ENCODE results near the gene APOO.

Gene APOO

GRCh38 chrX:23857363-23857762 lies 50.4 kb downstream of the APOO start:
- DNase-seq: no peak

DNA sequence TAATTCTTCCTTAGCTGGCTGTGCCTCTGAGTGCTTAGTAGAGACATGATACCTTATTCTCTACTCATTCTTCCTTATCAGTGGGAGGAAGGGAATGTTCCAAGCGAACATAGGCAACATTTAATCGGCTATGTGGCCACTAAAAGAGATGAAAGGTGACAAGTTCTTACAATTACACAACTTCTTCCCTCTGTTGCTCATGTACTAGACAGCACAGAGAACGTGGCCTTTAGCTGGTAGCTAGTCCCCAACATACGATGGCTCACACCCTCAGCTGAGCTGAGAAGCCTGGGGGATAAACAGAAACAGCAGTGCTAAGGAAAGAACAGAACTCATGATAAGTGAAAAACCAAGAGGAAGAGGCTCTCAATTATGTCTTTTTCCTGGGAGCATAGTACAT lies 52.2 kb downstream of the APOO start:
- no peak for DNase-seq

GRCh38 chrX:23854945-23855344 lies 52.8 kb downstream of the APOO start:
- DNase-seq: no peak

DNA sequence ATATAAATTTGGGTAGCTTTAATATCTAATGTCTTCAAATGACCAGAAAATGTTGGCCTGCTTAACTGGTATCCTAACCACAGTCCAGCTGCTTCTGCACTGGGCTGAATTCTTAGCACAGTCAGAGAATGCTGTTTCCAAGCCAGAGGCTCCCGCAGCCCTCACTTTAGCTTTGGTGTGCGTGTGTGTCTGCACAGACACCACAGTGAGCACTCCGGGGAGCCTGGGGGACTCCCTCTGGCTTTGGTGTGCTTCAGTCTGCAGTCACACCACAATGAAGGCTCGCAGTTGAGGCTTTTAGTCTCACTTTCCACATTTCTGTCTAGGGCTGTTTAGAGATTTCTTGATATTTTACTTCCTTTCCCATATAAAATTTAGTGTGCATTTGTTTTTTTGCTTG lies 53.6 kb downstream of the APOO start:
- DNase-seq: no peak

DNA sequence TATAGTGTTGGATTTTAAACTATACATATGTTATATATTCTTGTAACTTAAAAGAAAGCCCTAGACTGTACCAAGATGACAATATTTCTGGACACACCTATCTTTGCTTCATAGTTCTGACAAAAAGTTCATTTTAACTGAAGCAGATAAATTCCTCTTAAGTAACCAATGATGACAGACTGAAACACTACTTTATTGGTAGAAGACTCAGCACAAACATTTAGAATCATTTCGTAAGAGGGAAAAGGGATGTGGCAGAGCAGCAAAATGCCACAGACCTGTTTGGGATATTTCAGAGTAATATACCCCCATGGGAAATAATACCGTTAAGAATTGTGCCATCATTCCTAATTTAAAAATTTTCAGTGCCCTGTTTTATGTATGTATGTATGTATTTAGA lies 56.2 kb downstream of the APOO start:
- no peak for DNase-seq

- no peak for DNase-seq
Observed at GRCh38 chrX:23849241-23849640, 58.5 kb downstream of the APOO start.

DNA sequence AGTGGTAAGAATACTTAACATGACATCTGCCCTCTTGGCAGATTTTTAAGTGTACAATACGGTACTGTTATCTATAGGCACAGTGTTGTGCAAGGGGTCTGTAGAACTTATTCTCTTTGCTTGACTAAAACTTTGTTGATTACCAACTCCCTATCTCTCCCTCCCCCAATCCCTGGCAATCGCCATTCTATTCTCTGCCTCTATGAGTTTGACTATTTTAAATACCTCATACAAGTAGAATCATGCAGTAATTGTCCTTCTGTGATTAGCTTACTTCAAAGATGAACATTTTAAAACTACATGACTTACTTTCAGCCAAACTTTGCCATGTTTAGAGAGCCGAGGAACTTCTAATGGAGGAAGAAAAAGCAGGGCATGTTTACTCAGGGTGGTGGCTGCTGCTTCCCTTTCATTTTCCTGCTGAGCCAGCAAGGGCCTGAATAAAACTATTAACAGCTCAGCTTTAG lies 62.4 kb downstream of the APOO start:
- DNase-seq: peak; percentile 67

DNA sequence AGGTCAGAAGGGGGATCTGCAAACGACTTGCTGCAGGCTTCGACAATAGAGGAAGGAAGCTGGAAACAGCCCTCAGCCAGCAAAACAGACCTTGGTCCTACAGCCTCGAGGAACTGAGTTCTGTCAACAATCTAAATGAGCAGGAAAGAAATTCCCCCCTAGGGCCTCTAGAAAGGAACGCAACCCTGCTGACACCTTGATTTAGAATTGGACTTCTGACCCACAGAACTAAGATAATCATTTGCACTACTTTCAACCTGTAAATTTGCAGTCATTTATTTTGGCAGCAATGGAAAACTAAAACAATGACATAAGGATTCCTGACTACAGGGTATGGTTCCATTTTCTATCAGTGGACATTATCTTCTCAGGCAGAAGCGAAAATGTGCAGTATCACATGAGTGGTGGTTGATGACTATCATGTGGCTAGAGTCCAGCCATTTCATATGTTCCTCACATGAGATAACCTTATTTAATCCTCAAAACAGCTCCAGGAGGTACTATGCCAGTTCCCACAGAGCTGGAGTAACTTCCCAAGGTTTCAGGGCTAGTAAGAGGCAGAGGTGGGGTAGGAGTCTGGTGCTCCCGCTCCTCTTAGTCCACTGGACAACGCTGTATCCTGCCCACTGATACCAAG lies 63.1 kb downstream of the APOO start:
- DNase-seq: peak; percentile 76

GRCh38 chrX:23841847-23842522 lies 65.8 kb downstream of the APOO start:
- peak; percentile 85 for DNase-seq

- DNase-seq: peak; percentile 94
Observed at GRCh38 chrX:23840674-23841073, 67.1 kb downstream of the APOO start.

GRCh38 chrX:23838953-23839352 lies 68.8 kb downstream of the APOO start:
- DNase-seq: peak; percentile 24

DNA sequence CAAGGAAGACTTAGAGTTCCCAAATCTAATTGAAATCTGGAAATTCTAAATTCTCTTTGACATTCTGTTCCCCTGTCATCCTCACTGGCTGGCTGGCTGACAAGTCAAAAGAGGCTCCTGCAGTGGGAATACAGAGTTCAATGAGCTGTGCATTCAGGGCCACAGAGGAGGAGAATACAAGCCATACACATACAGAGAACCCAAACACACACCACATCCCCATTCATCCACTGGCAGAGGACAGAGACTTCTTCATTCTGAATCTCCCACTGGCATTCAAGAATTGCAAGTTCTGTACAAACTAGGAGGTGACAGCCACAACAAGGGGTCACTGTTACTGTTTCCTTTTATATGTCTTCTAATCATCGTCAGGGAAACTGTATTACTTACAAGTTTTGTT lies 75.0 kb downstream of the APOO start:
- DNase-seq: no peak

GRCh38 chrX:23828881-23829280 lies 78.9 kb downstream of the APOO start:
- no peak for DNase-seq

DNA sequence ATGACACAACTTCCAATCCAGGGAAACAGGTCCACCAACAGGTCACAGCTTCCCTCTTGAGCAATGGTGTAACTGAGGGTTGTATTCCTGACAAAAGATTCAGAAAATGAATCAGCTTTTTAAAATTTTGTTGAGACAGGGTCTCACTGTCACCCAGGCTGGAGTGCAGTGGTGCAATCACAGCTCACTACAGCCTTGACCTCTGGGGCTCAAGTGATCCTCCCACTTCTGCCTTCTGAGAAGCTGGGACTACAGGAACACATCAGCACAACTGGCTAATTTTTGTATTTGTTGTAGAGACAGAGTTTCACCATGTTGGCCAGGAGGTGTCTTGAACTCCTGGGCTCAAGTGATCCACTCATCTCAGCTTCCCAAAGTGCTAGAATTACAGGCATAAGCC lies 81.1 kb downstream of the APOO start:
- no peak for DNase-seq

DNA sequence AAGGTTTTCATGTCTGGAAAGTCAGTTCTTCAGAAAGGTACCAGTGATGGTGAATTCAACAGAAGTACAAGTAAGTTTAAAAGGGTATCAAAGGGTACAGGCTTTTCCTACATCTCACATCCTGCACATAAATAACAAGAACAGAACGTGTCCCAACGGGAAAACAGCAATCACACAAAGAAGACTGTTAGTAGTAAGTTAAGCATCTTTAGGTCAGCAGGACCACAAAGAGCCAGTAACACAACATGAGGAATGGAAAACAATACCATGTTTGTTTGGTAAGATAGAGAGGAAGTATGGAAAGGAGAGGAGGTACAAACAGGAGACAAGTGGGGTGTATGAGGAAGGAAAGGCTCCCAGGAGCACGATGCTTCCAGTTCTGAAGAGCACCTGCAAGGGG lies 81.5 kb downstream of the APOO start:
- no peak for DNase-seq

- no peak for DNase-seq
Observed at GRCh38 chrX:23825675-23826074, 82.1 kb downstream of the APOO start.

- peak; percentile 32 for DNase-seq
Observed at GRCh38 chrX:23822841-23823240, 84.9 kb downstream of the APOO start.

- DNase-seq: peak; percentile 85
Observed at GRCh38 chrX:23822397-23822796, 85.3 kb downstream of the APOO start.

- peak; percentile 6 for DNase-seq
Observed at GRCh38 chrX:23821847-23822246, 85.9 kb downstream of the APOO start.

DNA sequence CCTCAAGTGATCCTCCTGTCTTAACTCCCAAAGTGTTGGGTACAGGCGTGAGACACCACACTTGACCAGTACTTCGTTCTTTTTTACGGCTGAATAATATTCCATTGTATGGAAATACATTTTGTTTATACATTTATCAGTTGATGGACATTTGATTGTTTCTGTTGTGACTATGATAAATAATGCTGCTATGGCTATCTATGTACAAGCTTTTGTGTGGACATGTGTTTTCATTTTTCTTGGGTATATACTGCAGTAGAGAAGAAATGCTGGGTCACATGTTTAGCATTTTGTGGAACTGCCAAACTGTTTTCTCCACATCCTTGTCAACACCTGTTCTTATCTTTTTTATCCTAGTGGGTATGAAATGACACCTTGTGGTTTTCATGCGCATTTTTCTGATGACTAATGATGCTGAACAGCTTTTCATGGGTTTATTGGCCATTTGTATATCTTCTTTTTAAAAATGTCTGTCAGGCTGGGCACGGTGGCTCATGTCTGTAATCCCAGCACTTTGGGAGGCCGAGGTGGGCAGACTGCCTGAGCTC lies 87.4 kb downstream of the APOO start:
- no peak for DNase-seq

DNA sequence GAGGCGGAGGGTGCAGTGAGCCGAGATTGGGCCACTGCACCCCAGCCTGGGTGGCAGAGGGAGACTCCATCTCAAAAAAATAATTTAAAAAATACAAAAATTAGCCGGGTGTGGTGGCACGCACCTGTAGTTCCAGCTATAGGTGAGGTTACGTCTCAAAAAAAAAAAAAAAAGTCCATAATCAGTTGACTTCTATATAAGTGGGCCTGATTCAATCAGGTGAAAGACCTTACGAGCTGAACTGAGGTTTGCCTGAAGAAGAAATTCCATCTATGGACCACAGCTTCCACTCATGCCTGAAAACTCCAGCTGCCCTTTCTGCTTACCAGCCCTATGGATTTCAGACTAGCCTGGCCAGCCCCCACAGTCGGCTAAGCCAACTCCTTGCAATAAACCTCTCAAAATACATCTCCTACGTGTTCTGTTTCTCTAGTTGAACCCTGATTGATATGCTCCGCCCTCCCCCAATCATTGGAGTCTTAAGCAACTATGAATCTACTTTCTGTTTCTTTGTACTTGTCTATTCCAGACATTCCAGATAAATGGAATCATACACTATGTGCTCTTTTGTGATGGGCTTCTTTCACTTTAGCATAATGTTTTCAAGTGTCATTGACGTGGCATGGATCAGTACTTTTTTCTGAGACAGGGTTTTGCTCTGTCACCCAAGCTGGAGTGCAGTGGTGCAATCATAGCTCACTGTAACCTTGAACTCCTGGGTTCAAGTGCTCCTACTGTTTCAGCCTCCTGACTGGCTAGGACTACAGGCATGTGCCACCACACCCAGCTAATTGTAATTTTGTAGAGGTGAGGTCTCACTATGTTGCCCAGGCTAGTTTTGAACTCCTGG lies 88.1 kb downstream of the APOO start:
- DNase-seq: no peak

- peak; percentile 35 for DNase-seq
Observed at GRCh38 chrX:23817979-23818336, 89.8 kb downstream of the APOO start.

- peak; percentile 26 for DNase-seq
Observed at GRCh38 chrX:23816179-23816578, 91.6 kb downstream of the APOO start.

- DNase-seq: peak; percentile 55
Observed at GRCh38 chrX:23815376-23815775, 92.4 kb downstream of the APOO start.

Measured in NCI-H69 (cell line).